ENCODE results near the gene PTPN4.

Gene PTPN4

DNA sequence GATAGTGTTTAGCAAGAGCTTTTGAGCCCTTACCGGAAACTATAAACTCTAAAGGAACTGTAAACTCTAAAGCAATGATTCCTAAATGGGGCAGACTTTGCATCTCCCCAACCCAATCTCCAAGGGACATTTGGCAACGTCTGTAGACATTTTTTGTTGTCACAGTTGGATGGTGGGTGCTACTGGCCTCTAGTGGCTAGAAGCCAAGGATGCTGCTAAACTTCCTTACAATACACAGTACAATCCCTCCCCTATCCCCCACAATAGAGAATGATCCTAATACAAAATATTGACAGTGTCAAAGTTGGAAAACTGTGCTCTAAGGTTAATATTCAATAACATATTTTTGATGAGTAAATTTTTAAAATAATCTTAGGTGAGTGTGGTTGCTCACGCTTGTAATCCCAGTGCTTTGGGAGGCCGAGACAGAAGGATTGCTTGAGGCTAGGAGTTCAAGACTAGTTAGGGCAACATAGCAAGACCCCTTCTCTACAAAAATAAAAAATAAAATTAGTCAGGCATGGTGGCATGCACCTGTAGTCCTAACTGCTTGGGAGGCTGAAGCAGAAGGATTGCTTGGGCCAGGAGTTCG, 66.7 kb downstream of the PTPN4 start:
- no peaks in the 10 kb centered on the region for H3K27me3 ChIP-seq (replicated peaks; ENCODE audit: insufficient read depth, low read length)
- no peak overlapping the region for H3K4me2 ChIP-seq (ENCODE audit: low read depth, low read length)
- H3K4me1 ChIP-seq (ENCODE audit: low read length): no peaks in the 10 kb centered on the region
- no peaks in the 10 kb centered on the region for H3K9me2 ChIP-seq (replicated peaks; ENCODE audit: insufficient read depth, low read length)
- DNase-seq: peak; percentile 57
- no peak overlapping the region for H3K4me3 ChIP-seq (ENCODE audit: low read length)
- no peaks in the 10 kb centered on the region for H3K9me3 ChIP-seq (replicated peaks; ENCODE audit: insufficient read depth, low read length)
- no peak overlapping the region for H3K27ac ChIP-seq (ENCODE audit: low read length)
- no peaks in the 10 kb centered on the region for H3F3A ChIP-seq (ENCODE audit: insufficient read depth, low read length)
- H4K20me1 ChIP-seq (ENCODE audit: insufficient read depth, low read length): peaks cover 3% of the 10 kb centered on the region; the same call in 1 of the 2 replicates
- no peak overlapping the region for H2AFZ ChIP-seq (ENCODE audit: low read length)
- peaks cover 48% of the 10 kb centered on the region for H3K79me2 ChIP-seq (ENCODE audit: low read length)
- no peaks in the 10 kb centered on the region for H3K36me3 ChIP-seq (replicated peaks; ENCODE audit: insufficient read depth, low read length)
- no peak overlapping the region for H3K9ac ChIP-seq (ENCODE audit: low read length)
- no peak for TF ChIP-seq EZH2phosphoT487 (IDR thresholded peaks at IDR 0.05; ENCODE audit: low read length)
- TF ChIP-seq, protein P1, sequence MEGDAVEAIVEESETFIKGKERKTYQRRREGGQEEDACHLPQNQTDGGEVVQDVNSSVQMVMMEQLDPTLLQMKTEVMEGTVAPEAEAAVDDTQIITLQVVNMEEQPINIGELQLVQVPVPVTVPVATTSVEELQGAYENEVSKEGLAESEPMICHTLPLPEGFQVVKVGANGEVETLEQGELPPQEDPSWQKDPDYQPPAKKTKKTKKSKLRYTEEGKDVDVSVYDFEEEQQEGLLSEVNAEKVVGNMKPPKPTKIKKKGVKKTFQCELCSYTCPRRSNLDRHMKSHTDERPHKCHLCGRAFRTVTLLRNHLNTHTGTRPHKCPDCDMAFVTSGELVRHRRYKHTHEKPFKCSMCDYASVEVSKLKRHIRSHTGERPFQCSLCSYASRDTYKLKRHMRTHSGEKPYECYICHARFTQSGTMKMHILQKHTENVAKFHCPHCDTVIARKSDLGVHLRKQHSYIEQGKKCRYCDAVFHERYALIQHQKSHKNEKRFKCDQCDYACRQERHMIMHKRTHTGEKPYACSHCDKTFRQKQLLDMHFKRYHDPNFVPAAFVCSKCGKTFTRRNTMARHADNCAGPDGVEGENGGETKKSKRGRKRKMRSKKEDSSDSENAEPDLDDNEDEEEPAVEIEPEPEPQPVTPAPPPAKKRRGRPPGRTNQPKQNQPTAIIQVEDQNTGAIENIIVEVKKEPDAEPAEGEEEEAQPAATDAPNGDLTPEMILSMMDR (IDR thresholded peaks at IDR 0.05; ENCODE audit: low read length): peak; percentile 76

DNA sequence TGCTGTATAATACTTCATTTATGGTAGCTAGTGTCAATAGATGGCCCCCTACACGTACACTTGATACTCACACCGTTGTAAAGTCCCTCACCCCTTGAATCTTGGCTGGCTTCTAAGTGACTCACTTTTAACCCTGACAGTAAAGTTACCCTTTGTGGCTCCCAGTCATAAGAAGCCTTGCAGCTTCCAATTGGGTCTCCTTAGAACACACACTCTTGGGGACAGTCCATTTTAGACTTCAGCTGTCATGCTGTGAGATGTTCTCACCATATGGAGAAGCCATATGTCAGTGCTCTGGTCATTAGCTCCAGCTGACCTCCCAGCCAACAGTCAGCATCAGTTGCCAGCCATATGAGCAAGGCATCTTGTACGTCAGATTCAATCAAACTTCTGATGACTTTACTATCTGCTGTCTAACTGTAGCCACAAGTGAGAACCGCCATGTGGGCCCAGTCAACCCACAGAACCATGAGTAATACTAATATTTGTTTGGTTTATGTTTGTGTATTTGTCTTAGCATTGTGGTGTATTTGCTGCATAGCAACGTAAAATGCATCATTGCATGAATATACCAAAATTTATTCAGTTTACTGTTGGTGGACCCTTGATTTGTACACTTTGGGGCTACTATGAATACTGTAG, 68.3 kb downstream of the PTPN4 start:
- H3K27ac ChIP-seq (ENCODE audit: low read length): no peak overlapping the region
- no peaks in the 10 kb centered on the region for H3K4me1 ChIP-seq (ENCODE audit: low read length)
- no peaks in the 10 kb centered on the region for H3K27me3 ChIP-seq (replicated peaks; ENCODE audit: insufficient read depth, low read length)
- no peaks in the 10 kb centered on the region for H3K36me3 ChIP-seq (replicated peaks; ENCODE audit: insufficient read depth, low read length)
- H3K4me3 ChIP-seq (ENCODE audit: low read length): no peak overlapping the region
- no peak overlapping the region for H3K4me2 ChIP-seq (ENCODE audit: low read depth, low read length)
- peaks cover 3% of the 10 kb centered on the region; the same call in 1 of the 2 replicates for H4K20me1 ChIP-seq (ENCODE audit: insufficient read depth, low read length)
- no peaks in the 10 kb centered on the region for H3F3A ChIP-seq (ENCODE audit: insufficient read depth, low read length)
- TF ChIP-seq EZH2 (optimal IDR thresholded peaks at IDR 0.05; ENCODE audit: low read depth, low read length) (no peak), EZH2phosphoT487 (IDR thresholded peaks at IDR 0.05; ENCODE audit: low read length) (no peak)
- TF ChIP-seq, protein P1 (IDR thresholded peaks at IDR 0.05; ENCODE audit: low read length): no peak
- no peak overlapping the region for H3K9ac ChIP-seq (ENCODE audit: low read length)
- no peak overlapping the region for H2AFZ ChIP-seq (ENCODE audit: low read length)
- H3K79me2 ChIP-seq (ENCODE audit: low read length): peaks cover 49% of the 10 kb centered on the region
- no peaks in the 10 kb centered on the region for H3K9me2 ChIP-seq (replicated peaks; ENCODE audit: insufficient read depth, low read length)
- H3K9me3 ChIP-seq (replicated peaks; ENCODE audit: insufficient read depth, low read length): no peaks in the 10 kb centered on the region
- no peak for DNase-seq

DNA sequence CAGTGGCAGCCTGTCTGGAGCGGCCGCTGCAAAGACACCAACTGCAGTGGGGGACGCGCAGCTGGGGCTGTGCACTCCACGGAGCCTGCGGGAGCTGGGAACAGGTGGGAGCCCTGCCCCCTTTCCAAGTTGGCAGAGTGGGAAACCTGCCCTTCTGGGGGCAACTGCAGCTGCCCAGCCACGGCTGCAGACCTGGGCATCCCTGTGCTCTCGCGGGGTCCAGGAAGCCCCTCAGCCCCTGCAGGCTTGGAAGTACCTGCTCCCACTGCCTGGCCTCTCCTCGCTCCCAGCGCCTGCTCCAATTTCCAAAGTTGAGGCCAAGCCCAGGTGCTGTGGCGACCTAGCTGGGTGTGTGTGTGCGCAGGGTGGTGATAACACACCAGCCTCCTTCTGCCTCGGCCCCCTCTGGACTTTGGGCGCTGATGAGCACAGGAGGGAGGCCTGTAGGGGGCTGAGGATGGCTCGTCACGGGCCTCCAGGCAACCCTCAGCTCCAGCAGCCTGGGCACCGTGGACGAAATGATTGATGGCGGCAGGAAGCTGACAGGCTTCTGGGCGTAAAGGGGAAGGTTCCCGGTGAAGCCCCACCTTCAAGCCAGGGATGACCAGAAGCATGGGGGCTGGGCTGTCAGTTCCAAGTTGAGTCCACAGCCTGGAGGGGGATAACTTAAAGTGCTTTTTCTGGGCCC, 76.9 kb downstream of the PTPN4 start:
- H3K4me2 ChIP-seq (ENCODE audit: low read depth, low read length): no peak overlapping the region
- no peaks in the 10 kb centered on the region for H3K36me3 ChIP-seq (replicated peaks; ENCODE audit: insufficient read depth, low read length)
- peaks cover 10% of the 10 kb centered on the region; the same call in 1 of the 2 replicates for H3K79me2 ChIP-seq (ENCODE audit: low read length)
- no peaks in the 10 kb centered on the region for H4K20me1 ChIP-seq (ENCODE audit: insufficient read depth, low read length)
- no peak overlapping the region for H3K4me3 ChIP-seq (ENCODE audit: low read length)
- no peaks in the 10 kb centered on the region for H3K9me3 ChIP-seq (replicated peaks; ENCODE audit: insufficient read depth, low read length)
- H3K27ac ChIP-seq (ENCODE audit: low read length): no peak overlapping the region
- H3K27me3 ChIP-seq (replicated peaks; ENCODE audit: insufficient read depth, low read length): no peaks in the 10 kb centered on the region
- TF ChIP-seq EZH2phosphoT487 (IDR thresholded peaks at IDR 0.05; ENCODE audit: low read length) (no peak), EZH2 (optimal IDR thresholded peaks at IDR 0.05; ENCODE audit: low read depth, low read length) (no peak)
- TF ChIP-seq, protein P1 (IDR thresholded peaks at IDR 0.05; ENCODE audit: low read length): no peak
- no peak for DNase-seq
- no peak overlapping the region for H2AFZ ChIP-seq (ENCODE audit: low read length)
- H3F3A ChIP-seq (ENCODE audit: insufficient read depth, low read length): no peaks in the 10 kb centered on the region
- no peaks in the 10 kb centered on the region for H3K4me1 ChIP-seq (ENCODE audit: low read length)
- no peak overlapping the region for H3K9ac ChIP-seq (ENCODE audit: low read length)
- no peaks in the 10 kb centered on the region for H3K9me2 ChIP-seq (replicated peaks; ENCODE audit: insufficient read depth, low read length)

Data from MM.1S (cell line).